GM19372 (cell line): ENCODE measurements around the gene ADH6.
"Not testable (repeated sequence)": the region's sequence is repeated elsewhere in the genome, so short reads cannot be mapped to it uniquely, and the experiment has no call there.

Experiments
- ATAC-seq: cut with Tn5 transposase; IDR thresholded peaks from one replicate; pipeline ENCODE4 v1.9.1; 2021; ENCODE audit warnings: mild to moderate bottlenecking, low read depth, moderate library complexity; ENCODE audit not compliant: unreplicated experiment

ADH6 gene

GRCh38 chr4:99219072-99219471 is at the start of gene ADH6:
ADH6 (minus strand) TSS chr4:99219246; CDS start chr4:99219152, 94 bp downstream.
- no peak for ATAC-seq

- ATAC-seq = no peak
Measured at GRCh38 chr4:99264927-99265326, 45.9 kb upstream of the ADH6 start.

- ATAC-seq = no peak
Measured at GRCh38 chr4:99252746-99253145, 33.7 kb upstream of the ADH6 start.

- ATAC-seq = no peak
Measured at GRCh38 chr4:99248714-99249113, 29.7 kb upstream of the ADH6 start.

GRCh38 chr4:99235955-99236354 is 16.9 kb upstream of the ADH6 start:
- ATAC-seq = no peak

- no peak for ATAC-seq
Measured at GRCh38 chr4:99234331-99235010, 15.4 kb upstream of the ADH6 start.

GRCh38 chr4:99233397-99233796 is 14.4 kb upstream of the ADH6 start:
- not testable (repeated sequence) for ATAC-seq

- not testable (repeated sequence) for ATAC-seq
Measured at GRCh38 chr4:99228706-99229105, 9.7 kb upstream of the ADH6 start.

GRCh38 chr4:99227646-99228045 is 8.6 kb upstream of the ADH6 start:
- ATAC-seq = not testable (repeated sequence)

- no peak for ATAC-seq
Measured at GRCh38 chr4:99221980-99222379, 2.9 kb upstream of the ADH6 start.

- ATAC-seq = peak; percentile 62
Measured at GRCh38 chr4:99219479-99219878, 433 bp upstream of the ADH6 start.

- ATAC-seq = no peak
Measured at GRCh38 chr4:99215521-99215920, 3.5 kb downstream of the ADH6 start.

GRCh38 chr4:99210789-99211188 is 8.3 kb downstream of the ADH6 start:
- ATAC-seq = no peak

- ATAC-seq = no peak
Measured at GRCh38 chr4:99209671-99210070, 9.4 kb downstream of the ADH6 start.

GRCh38 chr4:99208719-99209075 is 10.3 kb downstream of the ADH6 start:
- ATAC-seq = no peak

- ATAC-seq = no peak
Measured at GRCh38 chr4:99207911-99208718, 10.9 kb downstream of the ADH6 start.

- no peak for ATAC-seq
Measured at GRCh38 chr4:99207069-99207743, 11.8 kb downstream of the ADH6 start.

- ATAC-seq = no peak
Measured at GRCh38 chr4:99205153-99205979, 13.7 kb downstream of the ADH6 start.

- ATAC-seq = no peak
Measured at GRCh38 chr4:99202536-99202935, 16.5 kb downstream of the ADH6 start.

- no peak for ATAC-seq
Measured at GRCh38 chr4:99202094-99202493, 17.0 kb downstream of the ADH6 start.

GRCh38 chr4:99201690-99202089 is 17.4 kb downstream of the ADH6 start:
- ATAC-seq = no peak
